ENCODE results near the gene MUS81.
A peak's percentile ranks its signal among the peaks of the same experiment; 100 is the strongest.
"Not testable (repeated sequence)": the region's sequence is repeated elsewhere in the genome, so short reads cannot be mapped to it uniquely, and the experiment has no call there.

Gene MUS81

DNA sequence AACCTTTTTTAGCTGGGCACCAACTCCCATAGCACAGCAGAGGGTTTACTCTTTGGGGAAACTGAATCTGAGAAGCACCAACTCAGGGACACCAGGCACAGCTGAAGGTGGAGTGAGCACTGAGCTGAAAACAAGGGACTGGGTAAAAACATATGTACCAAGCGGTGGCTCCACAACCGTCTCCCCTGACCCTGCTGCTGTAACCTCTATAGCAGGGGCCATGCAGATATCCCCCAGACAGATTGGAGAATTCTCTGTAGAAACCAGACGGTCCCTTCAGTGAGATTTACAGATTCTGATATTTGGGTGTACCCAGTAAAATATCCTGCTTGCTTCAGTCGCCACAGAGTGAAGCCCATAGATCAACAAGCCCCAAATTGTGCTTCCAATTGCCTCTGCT is 30.8 kb upstream of the MUS81 start:
- no peak overlapping the region for H3K4me3 ChIP-seq (replicated peaks; ENCODE audit: low read depth, low read length)
- no peaks in the 10 kb centered on the region for H3K36me3 ChIP-seq (ENCODE audit: control insufficient read depth, insufficient read depth, low read length)
- H3K27me3 ChIP-seq (replicated peaks; ENCODE audit: control insufficient read depth, insufficient read depth, low read length): no peaks in the 10 kb centered on the region; the same call in 1 of the 2 replicates
- no peak for DNase-seq (ENCODE audit: extremely low read depth, insufficient read length)
- TF ChIP-seq, protein P1, sequence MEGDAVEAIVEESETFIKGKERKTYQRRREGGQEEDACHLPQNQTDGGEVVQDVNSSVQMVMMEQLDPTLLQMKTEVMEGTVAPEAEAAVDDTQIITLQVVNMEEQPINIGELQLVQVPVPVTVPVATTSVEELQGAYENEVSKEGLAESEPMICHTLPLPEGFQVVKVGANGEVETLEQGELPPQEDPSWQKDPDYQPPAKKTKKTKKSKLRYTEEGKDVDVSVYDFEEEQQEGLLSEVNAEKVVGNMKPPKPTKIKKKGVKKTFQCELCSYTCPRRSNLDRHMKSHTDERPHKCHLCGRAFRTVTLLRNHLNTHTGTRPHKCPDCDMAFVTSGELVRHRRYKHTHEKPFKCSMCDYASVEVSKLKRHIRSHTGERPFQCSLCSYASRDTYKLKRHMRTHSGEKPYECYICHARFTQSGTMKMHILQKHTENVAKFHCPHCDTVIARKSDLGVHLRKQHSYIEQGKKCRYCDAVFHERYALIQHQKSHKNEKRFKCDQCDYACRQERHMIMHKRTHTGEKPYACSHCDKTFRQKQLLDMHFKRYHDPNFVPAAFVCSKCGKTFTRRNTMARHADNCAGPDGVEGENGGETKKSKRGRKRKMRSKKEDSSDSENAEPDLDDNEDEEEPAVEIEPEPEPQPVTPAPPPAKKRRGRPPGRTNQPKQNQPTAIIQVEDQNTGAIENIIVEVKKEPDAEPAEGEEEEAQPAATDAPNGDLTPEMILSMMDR (IDR thresholded peaks at IDR 0.05; ENCODE audit: insufficient read depth, low read length, poor library complexity, severe bottlenecking): no peak

DNA sequence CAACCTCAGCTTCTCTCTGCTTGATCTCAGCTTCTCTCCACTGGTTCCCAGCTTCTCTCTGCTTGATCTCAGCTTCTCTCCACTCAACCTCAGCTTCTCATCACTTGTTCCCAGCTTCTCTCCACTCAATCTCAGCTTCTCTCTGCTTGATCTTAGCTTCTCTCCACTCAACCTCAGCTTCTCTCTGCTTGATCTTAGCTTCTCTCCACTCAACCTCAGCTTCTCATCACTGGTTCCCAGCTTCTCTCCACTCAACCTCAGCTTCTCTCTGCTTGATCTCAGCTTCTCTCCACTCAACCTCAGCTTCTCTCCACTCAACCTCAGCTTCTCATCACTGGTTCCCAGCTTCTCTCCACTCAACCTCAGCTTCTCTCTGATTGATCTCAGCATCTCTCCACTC is 28.0 kb upstream of the MUS81 start:
- H3K36me3 ChIP-seq (ENCODE audit: control insufficient read depth, insufficient read depth, low read length); H3K4me3 ChIP-seq (replicated peaks; ENCODE audit: low read depth, low read length); DNase-seq (ENCODE audit: extremely low read depth, insufficient read length); H3K27me3 ChIP-seq (replicated peaks; ENCODE audit: control insufficient read depth, insufficient read depth, low read length): not testable (repeated sequence)

DNA sequence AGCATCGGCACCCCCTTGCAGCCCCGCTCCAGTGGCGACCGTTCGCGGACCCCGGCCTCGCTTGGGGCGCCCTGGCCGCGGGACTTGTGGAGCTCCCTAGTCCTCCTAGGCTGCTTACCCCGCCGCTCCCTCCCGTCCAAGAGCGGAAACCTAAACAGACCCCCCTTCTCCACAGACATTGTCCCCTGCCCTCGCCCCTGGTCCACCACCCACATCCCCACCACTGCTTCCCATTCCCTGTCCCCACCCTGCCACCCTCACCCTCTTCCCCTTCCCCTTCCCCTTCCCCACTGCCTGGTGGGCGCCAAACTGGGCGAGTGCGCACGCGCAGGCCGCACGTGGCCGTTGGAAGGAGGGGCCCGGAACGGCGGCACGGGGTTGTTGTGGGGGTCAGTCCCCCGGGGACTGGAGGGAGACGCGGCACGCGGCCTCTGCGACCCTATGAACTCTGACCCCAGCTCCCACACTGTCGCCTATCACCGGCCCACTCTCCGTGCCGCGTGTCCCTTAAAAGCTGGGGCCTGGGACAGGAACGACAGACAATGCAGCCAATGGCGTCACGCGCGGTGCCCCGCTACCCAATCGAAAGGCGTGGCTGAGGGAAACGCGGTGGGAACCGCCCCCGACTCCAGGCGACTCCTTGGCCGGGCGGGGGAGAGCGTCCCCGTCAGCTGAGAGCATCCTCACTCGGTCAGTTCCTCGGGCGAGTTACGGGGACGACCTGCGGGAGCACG is 26.8 kb upstream of the MUS81 start, which contains the start of gene SNX32:
TSS of gene SNX32 (plus strand) at position 667 of the 734 bp plus-strand sequence. CDS start 103 bp downstream, outside the sequence.
- Histone ChIP-seq H3K36me3 (ENCODE audit: control insufficient read depth, insufficient read depth, low read length) (no peaks in the 10 kb centered on the region), H3K4me3 (replicated peaks; ENCODE audit: low read depth, low read length) (peak within 1 kb of the TSS; percentile 64), H3K27me3 (replicated peaks; ENCODE audit: control insufficient read depth, insufficient read depth, low read length) (no peaks in the 10 kb centered on the region; the same call in 1 of the 2 replicates)
- peak; percentile 91 for DNase-seq (ENCODE audit: extremely low read depth, insufficient read length)
- TF ChIP-seq, protein P1 (IDR thresholded peaks at IDR 0.05; ENCODE audit: insufficient read depth, low read length, poor library complexity, severe bottlenecking): no peak

DNA sequence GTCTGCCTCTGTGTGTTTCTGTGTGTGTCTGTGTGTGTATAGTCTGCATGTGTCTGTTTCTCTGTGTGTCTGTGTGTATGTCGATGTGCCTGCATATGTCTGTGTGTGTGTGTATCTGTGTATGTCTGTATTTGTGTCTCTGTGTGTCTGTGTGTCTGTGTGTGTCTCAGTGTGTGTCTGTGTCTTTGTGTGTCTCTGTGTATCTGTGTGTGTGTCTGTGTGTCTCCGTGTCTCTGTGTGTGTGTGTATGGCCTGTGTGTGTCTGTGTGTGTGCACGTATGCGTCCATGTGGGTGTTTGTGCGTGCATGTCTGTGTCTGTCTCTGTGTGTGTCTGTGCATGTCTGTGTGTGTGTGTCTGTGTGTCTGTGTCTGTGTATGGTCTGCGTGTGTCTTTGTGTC is 26.0 kb upstream of the MUS81 start:
- Histone ChIP-seq H3K36me3 (ENCODE audit: control insufficient read depth, insufficient read depth, low read length) (no peaks in the 10 kb centered on the region), H3K4me3 (replicated peaks; ENCODE audit: low read depth, low read length) (peak overlapping the region; percentile 64), H3K27me3 (replicated peaks; ENCODE audit: control insufficient read depth, insufficient read depth, low read length) (no peaks in the 10 kb centered on the region; the same call in 1 of the 2 replicates)
- TF ChIP-seq, protein P1 (IDR thresholded peaks at IDR 0.05; ENCODE audit: insufficient read depth, low read length, poor library complexity, severe bottlenecking): no peak
- DNase-seq (ENCODE audit: extremely low read depth, insufficient read length): no peak

DNA sequence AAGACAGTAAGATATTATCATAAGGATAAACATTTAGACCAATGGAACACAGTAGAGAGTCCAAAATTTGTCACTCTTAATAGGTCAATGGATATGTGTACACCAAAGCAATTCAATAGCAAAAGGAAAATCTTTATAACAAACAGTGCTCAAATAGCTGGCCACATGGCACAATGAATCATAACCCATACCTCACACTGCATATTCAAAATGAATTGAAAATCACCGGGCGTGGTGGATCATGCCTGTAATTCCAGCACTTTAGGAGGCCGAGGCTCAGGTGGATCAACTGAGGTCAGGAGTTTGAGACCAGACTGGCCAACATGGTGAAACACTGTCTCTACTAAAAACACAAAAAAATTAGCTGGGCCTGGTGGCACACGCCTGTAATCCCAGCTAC is 18.1 kb upstream of the MUS81 start:
- TF ChIP-seq, protein P1 (IDR thresholded peaks at IDR 0.05; ENCODE audit: insufficient read depth, low read length, poor library complexity, severe bottlenecking): no peak
- no peaks in the 10 kb centered on the region for H3K36me3 ChIP-seq (ENCODE audit: control insufficient read depth, insufficient read depth, low read length)
- no peak overlapping the region for H3K4me3 ChIP-seq (replicated peaks; ENCODE audit: low read depth, low read length)

DNA sequence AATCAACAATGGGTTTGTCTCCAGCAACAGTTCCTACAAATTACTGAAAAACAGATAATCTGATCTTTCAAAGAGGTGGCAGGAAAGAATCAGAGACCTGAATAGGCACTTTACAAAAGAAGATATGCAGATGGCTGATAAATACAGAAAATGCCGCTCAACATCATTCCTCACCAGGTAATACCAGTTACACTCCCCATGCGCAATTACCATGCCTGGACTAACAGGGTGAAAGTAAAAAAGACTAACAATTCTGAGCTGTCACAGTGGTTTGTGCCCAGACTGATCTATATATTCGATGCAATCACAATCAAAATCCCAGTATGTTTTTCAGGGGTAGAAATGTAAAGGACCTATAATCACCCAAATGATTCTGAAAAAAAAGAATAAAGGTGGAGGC is 16.4 kb upstream of the MUS81 start:
- Histone ChIP-seq H3K36me3 (ENCODE audit: control insufficient read depth, insufficient read depth, low read length) (no peaks in the 10 kb centered on the region), H3K4me3 (replicated peaks; ENCODE audit: low read depth, low read length) (no peak overlapping the region), H3K27me3 (replicated peaks; ENCODE audit: control insufficient read depth, insufficient read depth, low read length) (no peaks in the 10 kb centered on the region)
- TF ChIP-seq, protein P1 (IDR thresholded peaks at IDR 0.05; ENCODE audit: insufficient read depth, low read length, poor library complexity, severe bottlenecking): no peak
- DNase-seq (ENCODE audit: extremely low read depth, insufficient read length): no peak

More for the DNA sequence above, 18.1 kb upstream of the MUS81 start:
- DNase-seq (ENCODE audit: extremely low read depth, insufficient read length): no peak
- no peaks in the 10 kb centered on the region for H3K27me3 ChIP-seq (replicated peaks; ENCODE audit: control insufficient read depth, insufficient read depth, low read length)

All from GM06990 (cell line).